Activated CD4-positive, alpha-beta T cell treated with anti-CD3 and anti-CD28 coated beads for 36 hours (primary cell): ENCODE results near the gene TMEM63C. TPM values are rescaled to one million over a fixed set of nuclear protein-coding genes. Genes with fewer than 3 reads are reported as not detected.

Experiments
- ATAC-seq: fragments of 200-7000 bp; cut with Tn5 transposase; one replicate; pipeline ENCODE4 v1.10.0; 2021; ENCODE audit warnings: mild to moderate bottlenecking, moderate library complexity
- CTCF ChIA-PET: fragments of 350-600 bp; sonication (Branson Sonifier 250); formaldehyde crosslinking; loops from one replicate; lab custom pipeline; 2021; ENCODE audit warnings: antibody characterized with exemption; lab: Charles Lee
- POLR2A ChIA-PET: fragments of 350-600 bp; sonication (Branson Sonifier 250); formaldehyde crosslinking; loops from one replicate; lab custom pipeline; 2021; ENCODE audit warnings: antibody characterized with exemption, inconsistent platforms; lab: Charles Lee
- DNase-seq: peaks from one replicate; pipeline ENCODE4 v3.0.0-alpha.2; 2020
- H3K27ac Mint-ChIP-seq: one replicate; pipeline ENCODE4 v1.8.0; 2021; ENCODE audit warnings: mixed read lengths
- H3K27me3 Mint-ChIP-seq: one replicate; pipeline ENCODE4 v1.8.0; 2021; ENCODE audit warnings: mixed read lengths
- H3K36me3 Mint-ChIP-seq: one replicate; pipeline ENCODE4 v1.8.0; 2021; ENCODE audit warnings: low read depth, mixed read lengths
- H3K4me1 Mint-ChIP-seq: one replicate; pipeline ENCODE4 v1.8.0; 2021; ENCODE audit warnings: mixed read lengths
- H3K4me3 Mint-ChIP-seq: one replicate; pipeline ENCODE4 v1.8.0; 2021; ENCODE audit warnings: mild to moderate bottlenecking, moderate library complexity, mixed read lengths
- H3K9me3 Mint-ChIP-seq: one replicate; pipeline ENCODE4 v1.8.0; 2021; ENCODE audit warnings: low read depth, mixed read lengths
- intact Hi-C, 2 experiments: fragments of 100-400 bp; cut with DNase I in 1 of 2; cut with micrococcal nuclease in 1 of 2; formaldehyde crosslinking; loops; one replicate each; pipeline versions ENCODE4 v1.14.2 to v1.15.1; 2022 to 2024; cut with DNase I, micrococcal nuclease
- total RNA-seq, 2 experiments: library from RNA; stranded (reverse); gene quantifications; one replicate each; pipeline ENCODE4 v1.2.3, GENCODE V29; 2021

The TMEM63C gene
- total RNA-seq, 2 experiments from 2014 or later, result 1.1 to 1.4 TPM

DNA sequence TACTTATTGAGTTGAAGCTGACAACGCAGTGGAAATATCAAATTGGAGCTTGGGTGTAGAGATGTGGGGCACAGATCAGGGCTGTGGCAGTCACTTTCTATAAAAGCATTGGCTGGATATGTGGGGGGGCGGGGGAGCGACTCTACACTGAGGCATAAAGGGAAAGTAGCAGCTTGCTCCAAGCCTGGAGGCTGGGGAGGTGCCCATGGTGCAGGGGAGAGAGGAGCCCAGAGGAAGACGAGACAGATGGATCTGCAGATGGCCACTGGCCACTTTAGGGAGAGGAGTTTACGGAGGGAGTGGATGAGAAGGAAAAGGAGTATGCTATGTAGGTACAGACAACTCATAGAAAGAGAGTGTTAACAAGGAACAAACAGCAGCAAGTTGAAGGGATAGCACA lies 102.9 kb downstream of the TMEM63C start:
- Mint-ChIP-seq H3K27ac (no peak overlapping the region), H3K4me3 (no peak overlapping the region), H3K9me3 (no peaks in the 10 kb centered on the region), H3K4me1 (no peaks in the 10 kb centered on the region), H3K27me3 (no peaks in the 10 kb centered on the region), H3K36me3 (peaks cover 11% of the 10 kb centered on the region)
- ChIA-PET CTCF (interaction anchor here (0.6 kb wide), 1 partner anchor 40 kb away, joined by 4 read pairs; no protein-coding TSS in a partner anchor), POLR2A (no interaction called here)
- no peak for DNase-seq
- no peak for ATAC-seq
- intact Hi-C loops, result no loop called here

DNA sequence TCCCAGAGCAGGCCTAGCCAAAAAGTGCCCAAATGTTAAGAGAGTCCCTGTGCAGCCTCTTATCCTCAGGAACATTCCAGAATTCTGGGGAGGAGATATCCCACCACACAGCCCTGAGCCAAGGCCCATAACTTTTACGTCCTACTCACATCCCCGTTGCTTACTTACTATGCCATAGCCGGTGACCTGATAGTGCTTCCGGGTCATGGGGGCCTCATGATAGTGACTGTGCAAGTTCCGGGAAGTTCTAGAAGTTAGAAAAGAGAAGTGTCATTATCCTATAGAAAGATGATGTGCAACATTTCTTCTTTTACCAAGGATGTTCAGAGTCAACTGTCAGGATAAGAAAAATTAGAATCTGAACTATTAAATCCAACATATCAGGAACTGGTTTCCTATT lies 105.0 kb downstream of the TMEM63C start:
- Mint-ChIP-seq H3K4me1 (no peaks in the 10 kb centered on the region), H3K9me3 (no peaks in the 10 kb centered on the region), H3K4me3 (no peak overlapping the region), H3K36me3 (peaks cover 11% of the 10 kb centered on the region), H3K27me3 (no peaks in the 10 kb centered on the region), H3K27ac (no peak overlapping the region)
- ChIA-PET CTCF (interaction anchor here (1.1 to 1.2 kb wide), 2 partner anchors 14 to 28 kb away, joined by 3 to 4 read pairs; no protein-coding TSS in a partner anchor), POLR2A (no interaction called here)
- ATAC-seq (no peak), DNase-seq (no peak)
- intact Hi-C loops, result no loop called here

DNA sequence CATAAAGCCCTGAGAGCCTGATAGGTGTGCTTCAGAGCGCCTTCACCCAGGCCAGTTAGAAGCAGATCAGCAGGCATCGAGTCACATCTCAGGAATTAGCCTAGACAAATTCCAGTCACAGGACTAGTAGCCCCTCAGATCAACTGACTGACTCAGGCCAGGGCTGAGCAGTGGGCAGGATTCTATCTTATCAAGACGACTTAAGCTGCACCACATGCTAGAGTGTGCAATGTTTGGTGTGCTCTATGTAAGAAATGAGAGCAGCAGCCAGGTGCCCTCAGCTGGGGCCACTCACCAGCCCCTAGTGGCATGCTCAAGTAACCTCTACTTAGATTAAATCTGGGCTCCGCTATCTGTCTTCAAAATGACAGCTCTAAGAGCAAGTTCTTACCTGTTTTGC lies 109.1 kb downstream of the TMEM63C start:
- DNase-seq, result no peak
- Mint-ChIP-seq H3K27ac (no peak overlapping the region), H3K36me3 (peaks cover 2% of the 10 kb centered on the region), H3K4me3 (no peak overlapping the region), H3K9me3 (no peaks in the 10 kb centered on the region), H3K27me3 (no peaks in the 10 kb centered on the region), H3K4me1 (no peaks in the 10 kb centered on the region)
- intact Hi-C loops, result no loop called here
- ATAC-seq, result no peak
- CTCF ChIA-PET, result interaction anchor here (0.6 to 1.4 kb wide), 6 partner anchors 8 to 502 kb away, joined by 3 to 5 read pairs (median 3); no protein-coding TSS in a partner anchor
- POLR2A ChIA-PET, result no interaction called here

DNA sequence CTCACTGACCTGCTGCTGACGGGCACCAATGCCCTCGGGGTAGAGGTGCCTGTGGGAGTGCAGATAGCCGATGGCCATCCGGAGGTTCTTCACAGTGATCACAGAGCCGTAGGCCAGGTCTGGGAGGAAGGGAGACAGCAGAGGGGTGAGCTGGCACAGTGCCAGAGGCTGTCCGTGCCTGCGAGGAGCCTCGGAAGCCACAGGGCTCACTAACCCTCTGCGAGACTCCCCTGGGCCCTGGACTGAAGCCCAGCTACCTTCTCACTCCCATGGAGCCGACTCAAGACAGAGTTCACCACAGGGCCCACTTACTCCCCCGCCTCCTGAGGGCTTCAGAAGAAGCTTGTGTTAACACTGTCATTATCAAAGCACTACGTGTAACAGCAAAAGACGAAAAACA lies 114.6 kb downstream of the TMEM63C start:
- no peaks in the 10 kb centered on the region for H3K9me3 Mint-ChIP-seq
- no peak overlapping the region for H3K27ac Mint-ChIP-seq
- DNase-seq (no peak), ATAC-seq (no peak)
- no peaks in the 10 kb centered on the region for H3K4me1 Mint-ChIP-seq
- intact Hi-C loops, result no loop called here
- ChIA-PET CTCF (interaction anchor here (1.4 to 9.8 kb wide), 2 partner anchors 18 to 163 kb away, joined by 4 to 176 read pairs; no protein-coding TSS in a partner anchor), POLR2A (no interaction called here)
- peaks cover 7% of the 10 kb centered on the region for H3K36me3 Mint-ChIP-seq
- no peaks in the 10 kb centered on the region for H3K27me3 Mint-ChIP-seq
- H3K4me3 Mint-ChIP-seq, result no peak overlapping the region

DNA sequence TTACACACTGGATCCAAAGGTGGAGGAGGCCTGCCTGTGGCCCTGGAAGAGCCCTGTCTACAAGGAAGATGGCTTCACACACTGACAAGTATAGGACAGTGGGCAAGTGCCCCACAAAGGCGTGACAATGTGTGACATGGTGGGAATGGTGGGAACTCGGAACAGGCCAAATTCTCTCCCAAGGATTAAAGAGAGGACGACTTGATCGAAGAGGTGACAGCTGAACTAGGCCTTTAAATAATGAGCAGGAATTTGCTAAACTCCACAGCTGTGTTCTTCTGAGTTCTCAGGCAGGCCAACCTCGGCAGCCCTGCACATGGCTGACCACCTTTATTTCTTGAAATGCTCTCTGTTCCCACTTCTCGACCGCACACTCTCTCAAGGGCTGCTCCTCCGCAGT lies 115.3 kb downstream of the TMEM63C start:
- CTCF ChIA-PET, result interaction anchor here (1.4 to 9.8 kb wide), 2 partner anchors 17 to 162 kb away, joined by 4 to 176 read pairs; no protein-coding TSS in a partner anchor
- H3K4me3 Mint-ChIP-seq, result no peak overlapping the region
- H3K27ac Mint-ChIP-seq, result no peak overlapping the region

DNA sequence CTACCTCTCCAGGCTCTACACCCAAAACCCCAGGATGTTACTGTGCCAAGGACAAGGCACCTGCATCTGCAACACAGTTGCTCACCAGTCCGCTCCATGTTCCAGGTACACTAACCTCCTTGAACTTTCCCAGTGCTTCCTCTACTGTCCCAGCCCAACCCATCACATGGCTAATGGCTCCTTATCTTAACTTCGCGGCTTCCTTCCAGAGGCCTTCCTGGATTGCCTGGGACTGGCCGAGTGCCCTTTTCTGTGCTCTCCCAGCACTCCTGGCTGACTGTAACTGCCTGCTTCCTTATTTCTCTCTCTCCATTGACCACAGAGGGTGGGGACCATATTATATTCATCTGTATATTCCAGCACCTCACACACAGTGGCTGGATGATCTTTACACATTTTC lies 118.2 kb downstream of the TMEM63C start:
- no peak overlapping the region for H3K4me3 Mint-ChIP-seq
- H3K27ac Mint-ChIP-seq, result no peak overlapping the region
- H3K9me3 Mint-ChIP-seq, result no peaks in the 10 kb centered on the region
- peaks cover 24% of the 10 kb centered on the region for H3K4me1 Mint-ChIP-seq
- intact Hi-C loops, result loop anchor here (5.0 to 10.0 kb wide), 8 partner anchors 78 to 408 kb away; partner anchors contain the start of genes AHSA1 (in 1 of the 2), ALKBH1 (in 1 of the 2), SAMD15 (in 1 of the 2) and SLIRP (in 1 of the 2)
- POLR2A ChIA-PET, result no interaction called here
- no peaks in the 10 kb centered on the region for H3K27me3 Mint-ChIP-seq
- DNase-seq (no peak), ATAC-seq (no peak)
- H3K36me3 Mint-ChIP-seq, result peaks cover 11% of the 10 kb centered on the region
- CTCF ChIA-PET, result interaction anchor here (1.2 to 9.8 kb wide), 2 partner anchors 14 to 39 kb away, joined by 3 to 176 read pairs; no protein-coding TSS in a partner anchor

More for the DNA sequence above, 115.3 kb downstream of the TMEM63C start:
- H3K36me3 Mint-ChIP-seq, result peaks cover 7% of the 10 kb centered on the region
- POLR2A ChIA-PET, result no interaction called here
- DNase-seq (no peak), ATAC-seq (no peak)
- H3K27me3 Mint-ChIP-seq, result no peaks in the 10 kb centered on the region
- no peaks in the 10 kb centered on the region for H3K4me1 Mint-ChIP-seq
- no peaks in the 10 kb centered on the region for H3K9me3 Mint-ChIP-seq
- intact Hi-C loops, result no loop called here

DNA sequence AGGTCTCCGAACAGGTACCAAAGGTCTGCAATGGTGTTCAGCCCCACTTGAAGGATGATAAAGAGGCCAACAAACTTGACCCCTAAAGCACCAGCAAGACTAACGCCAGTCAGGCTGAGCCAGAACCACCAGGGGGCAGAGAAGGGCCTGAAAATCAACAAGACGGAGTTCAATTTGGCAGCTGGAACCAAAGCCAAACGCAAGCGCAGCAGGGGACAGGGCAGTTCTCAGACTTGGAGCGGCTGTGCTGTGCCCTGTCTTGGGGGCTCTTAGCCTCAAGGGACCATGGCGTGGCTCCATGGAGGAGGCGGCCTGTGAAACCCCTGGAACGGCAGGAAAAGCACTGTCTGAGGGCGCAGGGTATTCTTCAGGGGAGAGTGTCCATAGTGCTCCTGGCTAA lies 119.5 kb downstream of the TMEM63C start:
- ATAC-seq (no peak), DNase-seq (peak; percentile 84)
- POLR2A ChIA-PET, result interaction anchor here (0.6 kb wide), 1 partner anchor 523 kb away, joined by 4 read pairs; no protein-coding TSS in a partner anchor
- intact Hi-C loops, result loop anchor here (1.0 to 10.0 kb wide), 10 partner anchors 15 to 406 kb away; partner anchors contain the start of genes AHSA1 (in 1 of the 2), ALKBH1 (in 1 of the 2), SAMD15 (in 1 of the 2) and SLIRP (in 1 of the 2)
- Mint-ChIP-seq H3K4me1 (peaks cover 24% of the 10 kb centered on the region), H3K36me3 (peaks cover 6% of the 10 kb centered on the region), H3K9me3 (no peaks in the 10 kb centered on the region), H3K27me3 (no peaks in the 10 kb centered on the region), H3K27ac (no peak overlapping the region), H3K4me3 (no peak overlapping the region)
- CTCF ChIA-PET, result interaction anchor here (0.7 to 9.8 kb wide), 8 partner anchors 13 to 463 kb away, joined by 3 to 176 read pairs (median 4); partner anchors contain the start of genes GSTZ1, POMT2, SAMD15 and TMED8

DNA sequence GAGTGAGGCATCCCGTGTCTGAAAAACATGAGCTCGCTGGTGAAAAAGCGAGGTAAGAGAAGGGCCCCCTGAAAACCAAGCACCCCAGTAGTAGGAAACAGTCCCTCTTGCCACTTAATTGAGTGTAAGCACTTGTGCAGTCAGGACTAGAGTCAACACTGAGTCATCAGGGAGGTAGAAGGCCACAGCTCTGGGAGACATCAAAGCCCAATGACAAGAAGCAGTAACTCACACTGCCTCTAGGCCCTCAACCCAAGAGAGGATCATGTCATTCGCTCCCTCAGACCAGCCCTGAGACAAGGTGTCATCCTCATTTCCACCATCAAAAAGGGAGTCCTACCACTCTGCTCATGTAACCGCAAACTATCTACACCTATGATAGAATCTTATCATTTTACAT lies 121.3 kb downstream of the TMEM63C start:
- POLR2A ChIA-PET, result interaction anchor here (0.7 kb wide), 2 partner anchors 212 to 799 kb away, joined by 3 to 4 read pairs; no protein-coding TSS in a partner anchor
- intact Hi-C loops, result loop anchor here (1.0 to 10.0 kb wide), 13 partner anchors 13 to 404 kb away; partner anchors contain the start of genes POMT2 (in 2 of the 2), SAMD15 (in 2 of the 2), TMED8 (in 2 of the 2) and AHSA1 (in 1 of the 2)
- H3K27ac Mint-ChIP-seq, result peak overlapping the region; percentile 88

DNA sequence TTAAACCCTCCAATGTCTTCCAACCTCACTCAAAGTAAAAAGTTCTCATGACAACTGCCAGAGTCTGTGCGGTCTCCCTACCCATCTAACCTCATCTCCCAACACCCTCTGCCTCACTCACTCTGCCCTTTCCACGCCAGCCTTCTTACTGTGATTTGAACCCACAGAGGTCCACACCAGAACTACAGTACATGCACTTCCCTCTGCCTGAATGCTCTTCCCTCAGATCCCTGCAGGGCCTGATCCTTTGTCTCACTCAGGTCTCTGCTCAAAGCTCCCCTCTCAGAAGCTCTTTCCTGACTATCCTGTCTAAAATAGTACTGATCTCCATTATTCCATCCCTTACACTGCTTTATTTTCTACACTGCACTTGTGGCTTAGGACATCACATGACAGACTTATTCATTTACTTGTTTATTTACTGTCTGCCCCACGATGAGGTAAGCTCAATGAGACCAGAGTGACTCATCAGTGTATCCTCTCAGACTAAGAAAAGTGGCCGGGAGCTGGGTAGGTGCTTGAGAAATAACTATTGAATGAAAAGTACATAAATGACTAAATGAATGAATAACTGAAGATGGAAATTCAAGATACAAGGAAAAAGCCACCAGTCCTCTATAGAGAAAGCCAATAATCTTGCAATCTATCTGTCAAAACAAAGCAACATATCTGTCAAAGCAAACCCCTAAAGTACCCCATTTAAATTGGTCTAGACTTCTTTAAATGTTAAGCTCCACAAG lies 122.0 kb downstream of the TMEM63C start:
- Mint-ChIP-seq H3K36me3 (peaks cover 3% of the 10 kb centered on the region), H3K4me1 (peaks cover 24% of the 10 kb centered on the region), H3K27ac (peak overlapping the region; percentile 88), H3K9me3 (no peaks in the 10 kb centered on the region), H3K27me3 (no peaks in the 10 kb centered on the region), H3K4me3 (no peak overlapping the region)
- intact Hi-C loops, result loop anchor here (1.0 to 10.0 kb wide), 13 partner anchors 13 to 404 kb away; partner anchors contain the start of genes POMT2 (in 2 of the 2), SAMD15 (in 2 of the 2), TMED8 (in 2 of the 2) and AHSA1 (in 1 of the 2)
- ATAC-seq (peak; percentile 67), DNase-seq (peak; percentile 74)
- POLR2A ChIA-PET, result interaction anchor here (2.2 kb wide), 1 partner anchor 17 kb away, joined by 8 read pairs; the partner anchor contains the start of genes GSTZ1 and POMT2
- CTCF ChIA-PET, result interaction anchor here (0.7 to 9.8 kb wide), 12 partner anchors 11 to 438 kb away, joined by 3 to 176 read pairs (median 4); partner anchors contain the start of genes GSTZ1, POMT2, SAMD15 and TMED8

More for the DNA sequence above, 121.3 kb downstream of the TMEM63C start:
- Mint-ChIP-seq H3K4me1 (peaks cover 24% of the 10 kb centered on the region), H3K36me3 (peaks cover 6% of the 10 kb centered on the region), H3K4me3 (no peak overlapping the region), H3K27me3 (no peaks in the 10 kb centered on the region), H3K9me3 (no peaks in the 10 kb centered on the region)
- peak; percentile 78 for DNase-seq
- ATAC-seq, result peak; percentile 97
- CTCF ChIA-PET, result interaction anchor here (1.0 to 9.8 kb wide), 8 partner anchors 11 to 217 kb away, joined by 3 to 176 read pairs (median 5); partner anchors contain the start of genes GSTZ1, POMT2, SAMD15 and TMED8

DNA sequence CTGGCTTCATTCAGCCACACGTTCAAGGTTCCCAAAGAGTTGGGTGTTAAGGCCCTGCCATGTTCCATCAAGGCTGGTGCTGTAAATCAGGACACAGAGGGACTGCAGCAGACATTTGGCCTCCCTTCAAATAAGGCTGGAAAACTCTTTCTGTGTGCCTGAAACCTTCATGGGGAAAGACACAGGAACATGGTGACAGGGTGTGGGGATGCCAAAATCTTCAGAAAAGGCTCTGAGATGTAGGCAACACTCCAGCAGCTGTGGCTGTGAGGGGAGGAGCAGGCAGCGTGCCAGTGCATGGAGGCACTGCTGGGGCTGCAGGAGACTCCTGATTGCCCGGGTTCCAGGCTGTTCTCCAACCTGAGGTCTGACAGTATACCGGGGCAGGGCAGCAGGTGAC lies 124.1 kb downstream of the TMEM63C start:
- no peak for DNase-seq
- no peak overlapping the region for H3K27ac Mint-ChIP-seq
- no peak overlapping the region for H3K4me3 Mint-ChIP-seq
- ATAC-seq, result no peak
- peaks cover 24% of the 10 kb centered on the region for H3K4me1 Mint-ChIP-seq
- H3K27me3 Mint-ChIP-seq, result no peaks in the 10 kb centered on the region
- CTCF ChIA-PET, result interaction anchor here (1.3 to 9.8 kb wide), 3 partner anchors 8 to 14 kb away, joined by 3 to 176 read pairs (median 39); no protein-coding TSS in a partner anchor
- H3K36me3 Mint-ChIP-seq, result peaks cover 3% of the 10 kb centered on the region
- intact Hi-C loops, result loop anchor here in 1 of 2 experiments (10.0 kb wide), 1 partner anchor 341 kb away; no protein-coding TSS in a partner anchor
- H3K9me3 Mint-ChIP-seq, result no peaks in the 10 kb centered on the region
- POLR2A ChIA-PET, result no interaction called here
